Hematopoietic multipotent progenitor cell treated with erythropoietin and hydrocortisone succinate and interleukin-3 and kit ligand, for 8 days (in vitro differentiated cells): ENCODE data around the gene CELSR1.

Experiments
- DNase-seq: peaks from one replicate; pipeline ENCODE4 v3.0.0-alpha.2; 2015

The CELSR1 gene

DNA sequence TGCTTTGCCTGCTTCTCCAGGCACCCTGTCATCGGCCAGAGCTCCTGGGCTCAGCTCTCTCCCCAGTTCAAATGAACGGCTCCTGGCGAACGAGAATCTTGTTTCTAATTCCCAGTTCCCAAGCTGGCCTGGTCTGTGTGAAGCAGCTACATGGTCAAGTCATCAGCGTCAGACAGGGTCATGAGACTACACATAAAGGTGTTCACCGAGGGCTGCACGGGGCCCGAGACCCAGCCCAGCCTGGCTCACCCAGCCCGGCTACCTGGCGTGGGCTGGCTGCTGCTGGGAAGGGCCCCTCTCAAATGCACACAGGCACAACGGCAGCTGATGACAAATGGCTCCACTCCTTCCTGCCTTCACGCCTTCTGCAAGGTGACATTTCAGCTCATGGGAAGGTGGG, 14.6 kb upstream of the CELSR1 start:
- DNase-seq = no peak

- no peak for DNase-seq
These were observed 13.9 kb upstream of the CELSR1 start for GRCh38 chr22:46551321-46551720.

- DNase-seq = no peak
These were observed 12.7 kb upstream of the CELSR1 start for GRCh38 chr22:46549971-46550641.

DNA sequence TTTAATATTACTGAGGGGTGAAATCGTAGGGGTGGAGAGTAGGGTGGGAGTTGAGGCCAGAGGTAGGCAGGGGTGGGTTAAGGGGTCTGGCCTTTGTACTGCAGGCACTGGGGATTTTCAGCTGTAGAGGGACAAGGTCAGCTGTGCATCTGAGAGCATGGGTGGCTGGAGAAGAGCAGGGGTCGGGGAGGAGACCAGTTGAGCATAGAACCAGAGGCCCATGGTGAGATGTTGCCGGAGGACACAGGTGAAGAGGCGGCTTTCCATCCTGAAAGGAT, 12.1 kb upstream of the CELSR1 start:
- no peak for DNase-seq

DNA sequence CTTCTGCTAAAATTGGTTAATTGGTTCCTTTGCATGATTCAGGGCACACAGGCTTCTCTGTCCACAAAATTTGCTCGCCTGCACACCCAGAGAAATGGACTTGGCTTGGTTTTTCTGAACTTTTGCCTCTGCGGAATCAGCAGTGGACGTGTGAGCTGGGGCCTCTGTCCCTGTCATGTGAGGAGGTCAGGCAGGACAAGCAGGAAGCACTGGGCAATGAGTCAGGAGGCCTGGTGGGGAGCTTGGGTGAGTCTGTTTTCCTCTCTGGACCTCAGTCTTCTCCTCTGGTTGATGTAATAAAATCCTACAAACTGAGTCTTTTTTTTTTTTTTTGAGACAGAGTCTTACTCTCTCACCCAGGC, 10.4 kb upstream of the CELSR1 start:
- no peak for DNase-seq

DNA sequence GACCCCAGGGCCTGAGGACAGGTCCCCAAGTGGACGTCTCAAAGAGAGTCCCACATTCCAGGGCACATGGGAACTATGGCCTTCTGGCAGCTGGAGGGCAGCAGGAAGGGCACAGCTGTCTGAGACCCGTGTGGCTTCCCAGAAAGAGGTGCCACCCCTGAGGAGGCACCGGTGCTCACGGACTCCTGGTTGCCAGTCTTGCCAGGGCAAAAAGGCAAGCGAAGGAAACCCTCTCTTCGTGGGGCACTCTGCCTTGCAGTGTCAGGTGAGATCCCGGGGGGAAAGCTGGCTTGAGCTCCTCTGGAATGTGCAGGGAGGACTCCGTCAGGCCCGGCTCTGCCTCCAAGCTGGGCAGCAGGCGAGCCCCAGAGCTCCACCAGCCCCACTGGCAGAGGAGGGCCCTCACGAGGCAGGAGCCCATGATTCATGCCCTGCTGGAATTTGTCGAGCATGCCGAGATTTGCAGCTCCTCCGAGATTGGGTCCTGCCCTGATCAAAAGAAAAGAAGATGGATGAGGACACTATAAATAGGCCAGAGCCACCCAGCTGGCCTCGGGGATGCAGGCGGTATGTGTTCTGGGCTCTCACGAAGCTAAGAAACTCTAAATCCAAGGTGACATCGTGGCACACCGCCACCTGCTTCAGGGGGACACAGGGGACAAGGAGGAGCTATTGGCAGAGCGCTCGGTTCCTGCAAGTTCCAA, 9.9 kb upstream of the CELSR1 start:
- DNase-seq = no peak

DNA sequence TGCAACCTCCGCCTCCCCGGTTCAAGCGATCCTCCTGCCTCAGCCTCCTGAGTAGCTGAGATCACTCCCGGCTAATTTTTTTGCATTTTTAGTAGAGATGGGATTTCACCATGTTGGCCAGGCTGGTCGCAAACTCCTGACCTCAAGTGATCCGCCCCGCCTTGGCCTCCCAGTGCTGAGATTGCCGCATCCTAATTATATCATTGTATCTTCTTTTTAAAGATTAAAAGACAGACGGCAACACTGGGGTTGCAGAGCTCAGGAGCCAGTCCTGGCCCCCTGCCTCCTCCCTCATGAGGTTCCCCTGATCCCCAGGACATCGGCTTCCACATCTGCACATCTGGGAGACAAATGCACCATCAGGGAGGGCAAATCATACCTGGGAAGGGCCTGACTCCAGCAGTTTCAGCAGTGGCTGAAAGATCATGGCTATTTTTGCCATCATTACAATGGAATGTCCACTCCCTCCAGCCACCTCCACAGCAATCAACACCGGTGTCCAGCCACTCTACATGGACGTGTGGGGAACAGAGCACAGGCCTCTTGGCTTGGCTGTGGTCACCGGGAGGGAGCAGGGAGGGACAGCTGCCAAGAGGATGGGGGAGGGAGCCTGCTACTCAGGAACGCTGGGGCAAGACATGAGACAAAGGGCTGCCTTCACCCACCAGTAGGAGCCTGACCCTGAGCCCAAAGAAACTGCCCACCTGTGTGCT, 9.2 kb upstream of the CELSR1 start:
- DNase-seq = no peak

- DNase-seq = no peak
These were observed 7.8 kb upstream of the CELSR1 start for GRCh38 chr22:46545086-46545792.

DNA sequence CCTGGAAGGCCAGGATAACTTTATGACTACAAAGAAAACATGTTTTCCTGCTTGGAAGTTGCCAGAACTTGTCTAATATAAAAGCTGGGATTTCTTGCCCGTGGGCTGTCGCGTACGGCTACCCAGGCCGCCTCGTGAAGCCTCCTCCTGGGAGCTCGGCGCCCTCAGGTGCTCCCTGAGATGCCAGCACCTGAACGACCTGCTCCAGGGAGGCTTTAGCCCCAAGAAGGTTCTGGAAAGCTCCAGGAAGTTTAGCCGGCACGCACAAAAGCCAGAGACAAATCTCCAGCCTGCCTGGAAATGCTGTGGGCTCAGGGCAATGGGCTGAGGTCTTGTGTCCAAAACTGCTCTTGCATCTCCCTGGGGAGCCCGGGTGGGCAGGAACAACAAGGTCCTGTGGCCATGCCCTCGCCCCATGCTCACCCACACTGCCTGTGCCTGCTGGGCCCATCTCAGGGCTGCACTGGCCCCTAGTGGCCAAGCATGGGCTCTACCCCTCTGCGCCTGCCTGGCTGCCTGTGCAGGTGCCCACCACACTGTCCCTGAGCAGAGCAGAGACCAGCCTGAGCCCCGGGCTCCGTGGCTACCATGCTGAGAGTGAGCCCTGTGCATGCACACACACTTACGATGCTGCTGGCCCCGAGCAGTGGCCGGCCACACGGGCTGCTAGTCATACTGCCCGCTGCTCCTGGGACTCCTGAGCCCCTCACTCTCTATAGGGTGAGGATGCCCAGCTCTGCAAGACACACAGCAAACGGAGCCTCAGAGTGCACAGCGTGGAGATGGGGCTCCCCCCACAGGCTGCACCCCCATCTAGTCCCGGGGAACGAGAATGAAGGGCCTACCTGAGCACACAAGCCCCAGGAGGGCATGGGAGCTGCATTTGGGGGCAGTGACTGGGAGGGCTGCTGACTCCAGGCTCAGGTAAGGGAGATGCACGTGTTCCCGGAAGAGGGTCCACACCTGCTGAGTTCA, 4.9 kb upstream of the CELSR1 start:
- peak; percentile 66 for DNase-seq

- no peak for DNase-seq
These were observed 4.1 kb upstream of the CELSR1 start for GRCh38 chr22:46541536-46541935.

DNA sequence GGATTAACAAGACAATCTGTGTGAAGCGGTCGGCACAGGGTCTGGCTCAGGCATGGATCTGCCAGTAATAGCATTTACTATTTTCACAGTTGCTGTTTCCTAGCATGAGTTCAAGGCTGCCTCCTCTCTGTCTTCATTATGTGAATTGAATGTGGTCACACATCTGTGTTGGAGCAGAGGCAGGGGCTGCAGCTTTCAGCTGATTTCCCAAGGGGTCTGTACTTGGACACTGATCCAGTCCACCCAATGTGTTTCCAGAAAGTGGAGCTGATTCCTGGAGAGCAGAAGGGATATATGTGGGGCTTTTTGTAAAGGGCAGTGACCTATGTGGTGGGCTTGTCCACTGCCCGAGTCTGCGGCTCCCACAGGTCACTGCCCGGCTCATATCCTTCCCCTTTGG, 3.5 kb upstream of the CELSR1 start:
- no peak for DNase-seq

- DNase-seq = no peak
These were observed 1.7 kb upstream of the CELSR1 start for GRCh38 chr22:46539169-46539568.

GRCh38 chr22:46538814-46539160, 1.4 kb upstream of the CELSR1 start:
- no peak for DNase-seq

DNA sequence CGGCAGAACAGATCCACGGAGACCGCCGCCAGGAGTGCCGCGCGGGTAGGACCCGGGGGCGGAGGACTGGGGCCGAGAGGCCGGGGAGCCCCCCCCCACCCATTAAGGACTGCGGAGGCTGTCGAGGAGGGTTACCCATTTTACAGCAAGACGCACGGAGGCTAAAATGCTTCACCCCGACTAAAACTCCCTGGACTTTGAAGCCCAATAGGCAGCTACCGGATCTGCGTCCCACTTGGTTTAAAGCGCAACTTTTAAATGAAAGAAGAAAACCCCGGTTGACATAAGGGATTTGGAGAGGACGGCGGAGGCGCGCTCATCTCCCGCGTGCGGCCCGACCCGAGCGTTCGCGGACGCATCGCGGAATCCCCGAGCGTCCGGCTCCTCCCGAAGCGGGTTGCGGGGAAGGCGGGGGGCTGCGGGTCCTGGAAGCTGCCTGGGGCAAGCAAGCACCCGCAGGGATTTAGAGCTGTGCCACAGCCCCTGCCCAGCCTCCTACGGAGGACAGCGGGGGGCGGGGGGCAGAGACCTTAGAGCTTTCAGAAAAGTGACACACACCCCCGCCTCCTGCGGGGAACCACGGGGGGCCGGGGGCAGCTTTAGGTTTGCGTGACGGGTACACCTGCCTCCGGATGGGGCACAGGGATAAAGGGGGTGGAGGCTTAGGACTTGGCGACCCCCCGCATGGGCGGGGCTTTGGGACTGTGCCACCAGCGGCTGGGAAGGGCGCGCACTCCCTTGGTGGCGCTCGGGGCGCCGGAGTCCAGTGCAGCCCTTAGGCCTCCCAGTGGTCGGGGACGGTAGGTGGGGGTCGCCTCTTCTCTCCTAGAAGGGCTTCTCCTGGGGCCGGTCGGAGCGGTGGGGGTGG, 760 bp upstream of the CELSR1 start:
- DNase-seq = no peak

DNA sequence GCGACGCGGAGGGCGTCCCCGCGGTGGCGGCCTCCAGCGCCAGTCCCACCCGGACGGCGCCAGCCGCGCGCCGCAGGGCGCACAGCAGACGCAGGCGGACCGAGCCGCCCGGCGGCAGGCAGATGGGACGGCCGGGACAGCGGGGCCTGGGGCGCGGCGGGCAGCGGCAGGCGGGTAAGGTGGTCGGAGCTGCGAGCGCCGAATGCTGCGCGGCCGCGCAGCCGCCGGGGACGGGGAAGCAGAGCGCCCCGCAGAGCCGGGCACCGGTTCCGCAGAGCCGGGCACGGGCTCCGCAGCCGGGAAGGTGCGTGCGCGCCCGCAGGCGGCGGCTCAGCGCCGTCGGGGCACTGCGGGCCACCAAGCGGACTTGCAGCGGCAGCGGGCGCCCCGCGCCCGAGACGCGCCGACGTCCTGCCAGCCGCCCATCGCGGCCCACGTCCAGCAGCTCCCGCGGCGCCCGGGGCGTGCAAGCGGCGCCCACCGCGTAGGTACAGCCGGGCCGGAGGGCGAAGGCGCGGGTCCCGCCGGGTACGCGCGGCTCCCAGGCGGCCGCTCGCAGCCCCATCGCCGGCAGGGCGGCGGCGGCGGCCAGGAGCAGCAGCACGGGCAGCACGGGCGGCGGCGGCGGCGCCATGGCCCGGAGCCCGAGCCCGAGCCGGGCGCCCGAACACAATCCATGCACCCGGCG, 739 bp downstream of the CELSR1 start:
- DNase-seq = no peak

DNA sequence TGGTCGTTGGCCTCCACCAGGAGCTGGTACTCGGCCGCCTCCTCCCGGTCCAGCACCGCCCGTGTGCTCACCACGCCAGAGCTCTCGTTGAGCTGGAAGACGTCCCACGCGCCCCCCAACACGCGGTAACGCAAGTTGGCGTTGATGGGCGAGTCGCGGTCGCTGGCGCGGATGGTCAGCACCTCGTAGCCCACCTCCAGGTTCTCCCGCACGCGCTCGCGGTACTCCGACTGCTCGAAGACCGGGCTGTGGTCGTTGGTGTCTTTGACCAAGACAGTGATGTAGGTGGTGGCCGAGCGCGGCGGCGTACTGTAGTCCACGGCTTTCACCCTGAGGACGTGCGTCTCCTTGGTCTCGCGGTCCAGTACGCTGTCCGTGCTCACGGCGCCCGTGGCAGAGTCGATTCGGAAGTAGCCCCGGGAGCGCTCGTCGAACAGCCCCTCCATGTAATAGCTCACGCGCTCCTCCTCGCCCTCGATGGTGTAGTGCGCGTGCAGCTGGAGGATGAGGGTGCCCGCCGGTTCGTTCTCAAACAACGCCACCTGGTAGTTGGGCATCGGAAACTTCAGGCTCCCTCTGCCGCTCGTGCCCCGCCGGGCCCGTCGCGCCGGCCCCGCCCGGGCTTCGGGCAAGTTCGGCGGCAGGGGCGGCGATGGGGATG, 1.4 kb downstream of the CELSR1 start:
- no peak for DNase-seq

DNA sequence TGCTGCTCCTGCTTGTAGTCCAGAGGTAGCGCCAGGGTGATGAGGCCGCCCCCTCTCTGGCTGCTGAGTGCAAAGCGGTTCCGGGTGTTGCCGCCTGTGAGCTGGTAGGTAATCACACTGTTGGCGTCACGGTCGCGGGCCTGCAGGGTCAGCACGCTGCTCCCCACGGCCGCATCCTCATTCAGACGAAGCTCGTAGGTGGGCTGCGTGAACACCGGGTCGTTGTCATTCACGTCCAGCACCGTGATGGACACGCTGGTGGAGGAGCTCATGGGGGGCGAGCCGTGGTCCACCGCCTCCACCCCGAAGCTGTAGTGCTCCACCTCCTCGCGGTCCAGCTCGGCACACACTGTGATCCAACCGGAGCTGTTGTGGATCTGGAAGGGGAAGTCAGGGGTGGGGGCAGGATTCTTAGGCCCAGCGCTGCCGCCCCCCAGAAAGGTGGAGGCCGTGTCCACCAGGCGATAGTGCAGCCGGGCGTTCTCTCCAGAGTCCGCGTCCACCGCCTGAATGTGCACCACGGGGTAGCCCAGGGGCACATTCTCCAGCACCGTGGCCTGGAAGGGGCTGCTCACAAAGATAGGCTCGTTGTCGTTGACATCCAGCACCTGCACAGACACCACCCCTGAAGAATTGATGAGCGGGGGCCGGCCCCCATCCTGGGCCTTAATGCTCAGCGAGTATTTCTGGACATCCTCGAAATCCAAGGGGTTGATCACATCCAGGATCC, 2.4 kb downstream of the CELSR1 start:
- DNase-seq = no peak

- no peak for DNase-seq
These were observed 3.1 kb downstream of the CELSR1 start for GRCh38 chr22:46534177-46534776.

DNA sequence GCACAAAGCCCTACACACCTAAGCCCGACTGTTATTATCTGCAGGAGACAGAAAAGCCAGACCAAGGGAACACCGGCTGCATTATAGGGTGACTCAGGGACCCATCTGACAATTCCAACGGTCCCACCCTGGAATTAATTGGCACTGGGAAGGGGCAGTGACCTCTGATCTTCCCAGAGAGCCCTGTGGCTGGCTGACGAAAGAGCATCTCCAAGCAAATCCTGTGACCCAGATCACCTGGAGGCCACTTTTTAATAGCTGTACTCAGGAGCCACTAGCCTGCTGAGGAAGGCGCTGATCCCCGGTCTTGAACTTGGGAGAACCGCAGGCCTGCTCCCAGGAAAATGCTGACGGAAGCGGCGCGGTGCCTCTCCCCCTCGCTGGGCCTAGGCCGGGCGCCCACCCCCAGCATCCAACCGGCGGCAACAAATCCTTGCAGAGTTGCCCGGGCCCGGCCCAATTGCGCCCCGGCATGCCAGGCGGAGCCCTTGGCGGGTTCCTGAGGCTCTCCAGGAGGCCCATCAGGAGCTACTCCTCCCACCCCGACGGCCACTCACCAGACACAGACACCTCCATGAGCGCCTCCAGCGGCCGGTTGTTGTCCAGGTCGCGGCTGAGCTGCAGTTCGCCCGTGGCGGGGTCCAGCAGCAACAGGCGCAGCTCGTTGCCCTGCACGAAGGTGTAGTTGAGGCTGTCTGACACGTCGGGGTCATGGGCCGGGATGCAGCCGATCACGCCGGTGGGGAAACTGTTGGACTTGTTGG, 4.2 kb downstream of the CELSR1 start:
- no peak for DNase-seq
